Tongue (tissue), 2 donors: ENCODE measurements around the gene GALNT18. TPM values are rescaled to one million over a fixed set of nuclear protein-coding genes. Genes with fewer than 3 reads are reported as not detected.

ENCODE experiments used
- DNase-seq: peaks from one replicate; pipeline ENCODE4 v3.0.0-alpha.2; 2015
- total RNA-seq: library from RNA; depleted of rRNA; stranded (reverse); fragments of >200 nt; gene quantifications from one replicate; pipeline ENCODE4 v1.2.3, GENCODE V29; 2014

GALNT18 gene
- total RNA-seq, 1 donor from 2014 or later, result 35.3 TPM

DNA sequence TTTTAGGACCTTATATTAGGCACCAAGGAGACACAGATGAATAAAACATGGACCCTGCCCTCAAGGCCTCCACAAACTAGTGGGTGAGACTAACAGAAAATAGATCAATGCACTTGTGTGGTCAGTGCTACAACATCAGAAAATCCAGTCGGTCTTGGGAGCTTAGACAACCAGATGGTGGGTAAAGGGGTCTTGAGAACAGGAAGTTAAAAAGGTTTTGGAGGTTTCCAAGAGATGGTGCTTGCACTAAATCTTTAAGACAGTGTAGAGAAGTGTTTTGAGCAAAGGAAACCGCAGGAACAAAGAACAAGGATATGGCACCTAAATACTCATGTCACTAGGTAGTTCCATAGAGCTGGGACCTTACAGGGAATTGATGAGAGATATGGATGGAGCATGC, 56.2 kb downstream of the GALNT18 start:
- no peak for DNase-seq

DNA sequence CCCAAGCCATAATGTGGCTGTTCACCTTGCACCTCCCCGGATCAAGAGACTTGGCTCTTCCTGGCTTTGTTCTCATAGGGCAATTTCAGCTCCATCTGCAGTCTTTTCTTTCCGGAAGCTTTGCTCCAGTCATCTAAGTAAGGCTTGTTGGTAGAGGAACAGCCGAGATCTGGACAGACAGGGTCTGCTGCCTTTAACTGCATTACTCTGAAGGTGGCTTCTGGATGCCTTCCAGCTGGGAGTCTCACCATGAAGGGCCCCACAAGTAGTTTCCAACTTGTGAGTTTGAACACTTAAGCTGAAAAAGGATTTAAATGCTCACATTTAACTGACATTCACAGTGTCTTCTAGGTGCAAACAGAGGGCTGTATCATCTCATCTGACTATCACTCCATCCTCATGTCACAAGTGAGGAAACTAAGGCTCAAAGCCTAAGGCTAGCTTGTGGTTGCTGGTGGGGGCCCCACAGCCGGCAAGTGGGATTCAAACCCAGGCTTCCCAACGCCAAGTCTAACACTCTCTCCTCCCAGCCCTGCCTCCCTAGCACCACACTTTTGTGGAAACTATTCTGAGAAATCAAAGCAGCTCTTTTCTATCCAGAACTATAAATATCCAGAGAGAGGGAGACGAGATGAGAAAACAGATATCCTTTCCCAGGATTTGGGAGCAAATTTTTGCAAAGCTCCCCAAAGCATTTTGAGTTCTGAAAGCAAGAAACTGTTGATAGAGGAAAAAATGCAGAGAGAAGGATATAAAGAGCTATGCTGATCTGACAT, 58.4 kb downstream of the GALNT18 start:
- DNase-seq, result peak; percentile 30

DNA sequence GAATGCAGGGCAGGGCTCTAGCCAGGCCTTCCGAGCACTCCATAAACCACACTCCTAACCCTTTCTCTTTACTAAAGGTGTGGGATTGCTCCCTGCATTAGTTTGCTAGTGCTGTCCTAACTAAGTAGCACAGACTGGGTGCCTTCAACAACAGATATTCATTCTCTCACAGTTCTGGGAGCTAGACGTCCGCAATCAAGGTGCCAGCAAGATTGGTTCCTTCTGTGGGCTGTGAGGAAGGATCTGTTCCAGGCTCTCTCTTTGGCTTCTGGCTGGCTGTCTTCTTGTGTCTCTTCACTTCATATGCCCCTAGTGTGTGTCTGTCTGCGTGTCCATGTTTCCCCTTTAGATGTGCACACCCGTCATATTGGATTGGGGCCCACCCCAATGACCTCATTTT, 59.8 kb downstream of the GALNT18 start:
- no peak for DNase-seq

DNA sequence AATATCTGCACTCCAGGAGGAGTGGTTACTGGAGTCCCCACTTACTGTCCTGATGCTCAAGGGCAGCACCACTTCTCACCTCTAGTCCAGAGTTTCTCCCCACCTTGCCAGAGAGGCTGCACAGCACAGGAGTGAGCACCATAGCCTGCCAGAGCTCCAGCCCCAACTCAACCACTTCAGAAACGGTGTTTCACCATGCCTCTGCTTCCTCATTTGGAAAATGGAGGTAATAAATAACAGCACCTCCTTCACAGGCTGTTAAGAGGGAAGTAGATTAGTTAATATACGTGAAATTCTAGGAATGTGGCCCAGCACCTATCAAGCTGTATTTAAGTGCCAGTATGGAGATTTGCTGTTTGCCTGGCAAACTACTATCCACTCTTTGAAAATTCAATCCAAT, 63.0 kb downstream of the GALNT18 start:
- no peak for DNase-seq

DNA sequence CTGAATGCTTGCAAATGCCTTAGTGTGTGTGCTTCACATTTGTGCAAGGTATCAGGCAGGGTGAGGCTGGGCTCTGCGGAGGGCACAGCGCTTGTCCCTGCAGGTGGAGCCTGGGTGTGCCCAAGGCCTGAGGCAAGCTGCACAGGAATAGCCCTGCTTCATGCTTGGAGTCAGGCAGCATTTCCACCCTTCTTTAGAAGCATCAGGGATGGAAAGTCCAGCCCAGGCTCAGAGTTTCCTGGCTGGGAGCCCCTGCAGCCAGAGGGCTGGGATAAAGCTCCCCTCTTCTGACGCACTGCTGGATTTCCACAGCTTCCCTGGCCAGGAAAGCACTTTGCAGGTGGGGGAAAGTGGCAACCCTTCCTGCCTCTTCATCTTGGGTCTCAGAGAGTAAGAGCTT, 63.4 kb downstream of the GALNT18 start:
- peak; percentile 54 for DNase-seq

DNA sequence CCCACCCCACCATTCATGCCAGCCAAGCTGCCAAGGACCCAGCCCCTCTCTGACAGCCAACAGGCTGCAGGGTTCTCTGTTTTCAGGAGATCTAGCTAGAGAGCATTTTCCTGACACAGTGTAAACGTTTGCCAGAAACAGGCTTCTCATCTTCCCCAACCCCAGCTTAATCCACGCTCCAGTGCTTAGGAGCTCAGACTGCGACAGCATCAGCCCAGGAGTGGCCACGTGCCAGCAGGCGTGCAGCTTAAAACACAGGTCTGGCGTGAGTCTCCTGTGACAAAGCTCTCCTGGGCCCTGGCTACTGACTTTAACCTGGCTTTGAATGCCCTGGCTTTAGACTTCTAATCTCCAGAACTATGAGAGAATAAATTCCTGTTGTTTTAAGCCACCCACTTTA, 66.6 kb downstream of the GALNT18 start:
- peak; percentile 77 for DNase-seq

DNA sequence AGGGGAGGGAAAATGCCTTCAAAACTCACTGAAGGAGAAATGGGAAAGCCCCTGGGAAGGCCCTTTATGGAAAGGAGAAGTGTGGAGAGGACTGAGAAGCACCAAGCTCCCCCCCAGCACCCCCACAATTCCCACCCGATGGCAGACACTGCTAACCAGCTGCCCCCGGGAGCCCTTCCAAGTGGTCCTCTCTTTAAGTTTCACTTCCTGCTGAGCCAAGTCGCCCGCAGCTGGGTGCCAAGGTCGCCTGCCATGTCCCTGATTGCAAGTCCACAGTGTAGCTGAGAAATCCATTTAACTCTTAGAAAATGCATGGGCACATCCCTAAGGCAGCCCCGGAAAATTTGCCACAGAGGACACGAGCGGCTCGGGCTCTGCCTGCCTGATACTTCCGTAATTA, 68.2 kb downstream of the GALNT18 start:
- peak; percentile 17 for DNase-seq

DNA sequence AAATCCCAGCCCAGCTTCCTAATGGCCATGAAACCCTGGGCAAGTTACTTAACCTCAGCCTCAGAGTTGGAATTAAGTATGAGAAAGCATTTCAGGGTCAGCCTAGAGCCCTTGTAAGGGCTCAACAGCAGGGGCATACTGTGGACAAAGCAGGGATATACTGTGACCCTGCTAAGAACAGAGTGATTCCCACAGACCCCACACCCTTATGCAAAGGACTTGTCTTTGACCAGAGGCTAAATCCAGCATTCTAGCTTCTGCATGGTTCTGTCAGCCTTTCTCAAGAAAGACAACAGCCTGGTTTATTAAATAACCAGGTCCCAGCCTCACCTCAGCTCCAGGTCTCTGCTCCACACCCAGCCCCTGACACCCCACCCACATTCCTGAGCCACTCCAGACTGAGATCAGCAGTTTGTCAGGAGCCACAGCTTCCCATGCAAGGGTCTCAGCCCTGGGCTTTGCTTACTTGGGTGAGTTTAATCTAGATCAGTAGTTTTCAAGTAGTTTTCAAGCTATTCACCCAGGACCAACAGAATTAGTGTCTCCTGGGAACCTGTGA, 69.2 kb downstream of the GALNT18 start:
- DNase-seq, result no peak

DNA sequence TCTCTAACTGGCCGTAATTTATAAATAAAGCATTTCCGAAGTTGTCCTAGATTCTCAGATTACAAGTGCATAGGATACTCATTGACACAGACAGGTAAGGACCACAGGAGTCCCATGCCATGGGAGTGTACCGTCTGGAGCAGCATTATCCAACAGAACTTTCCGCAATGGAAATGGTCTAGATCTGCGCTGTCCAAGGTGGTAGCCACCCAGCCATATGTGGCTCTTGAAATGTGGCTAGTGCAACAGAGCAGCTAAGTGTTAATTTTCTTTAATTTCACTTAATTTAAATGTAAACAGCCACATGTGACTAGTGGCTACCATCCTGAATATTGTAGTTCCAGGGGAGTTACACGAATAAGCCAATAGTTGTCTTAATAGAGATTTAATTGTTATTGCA, 71.3 kb downstream of the GALNT18 start:
- no peak for DNase-seq

DNA sequence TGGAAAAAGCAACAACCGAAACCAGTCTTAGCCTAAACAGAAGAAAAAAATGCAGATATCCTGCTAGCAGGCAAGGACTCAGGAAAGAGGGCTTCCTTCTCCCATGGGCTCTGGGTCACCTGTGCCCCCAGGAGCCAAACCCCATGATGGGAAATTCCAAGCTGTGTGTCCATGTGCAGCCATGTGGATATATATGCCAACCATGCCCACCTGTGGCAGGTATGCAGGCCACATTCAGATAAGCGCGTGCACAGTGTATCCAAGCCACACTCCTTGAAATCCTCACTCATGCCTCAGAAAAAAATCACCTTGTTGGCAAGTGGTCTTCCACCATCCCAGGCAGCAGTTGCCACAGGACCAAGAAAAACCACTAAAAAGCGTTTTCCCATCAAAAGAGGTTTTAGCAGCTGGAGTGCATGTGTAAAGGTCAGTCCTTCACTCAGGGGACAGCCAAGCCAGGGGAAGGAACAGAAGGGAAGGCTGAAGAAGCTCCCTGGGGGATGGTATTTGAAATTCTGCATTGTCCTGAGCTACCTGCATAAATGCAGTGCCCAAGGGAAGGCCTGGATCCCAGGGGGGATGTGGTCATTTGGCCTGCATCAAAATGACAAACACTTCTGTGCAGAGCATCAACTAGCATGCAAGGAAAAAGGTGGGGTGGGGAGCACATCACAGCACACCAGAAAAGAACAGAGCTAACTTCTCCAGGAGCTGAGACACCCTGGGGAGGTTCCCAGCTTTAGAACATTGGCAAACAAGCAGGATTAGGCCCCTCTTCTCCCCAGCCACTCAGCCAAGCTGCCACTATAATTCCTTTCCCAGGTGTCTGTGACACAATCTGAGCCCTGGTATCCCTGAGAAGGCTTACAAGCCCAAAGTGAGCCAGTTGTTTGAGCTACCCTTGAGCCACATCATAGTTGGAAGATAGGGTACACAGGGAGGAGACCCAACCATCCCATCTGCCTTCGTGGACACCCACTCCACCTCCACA, 76.2 kb downstream of the GALNT18 start:
- no peak for DNase-seq

DNA sequence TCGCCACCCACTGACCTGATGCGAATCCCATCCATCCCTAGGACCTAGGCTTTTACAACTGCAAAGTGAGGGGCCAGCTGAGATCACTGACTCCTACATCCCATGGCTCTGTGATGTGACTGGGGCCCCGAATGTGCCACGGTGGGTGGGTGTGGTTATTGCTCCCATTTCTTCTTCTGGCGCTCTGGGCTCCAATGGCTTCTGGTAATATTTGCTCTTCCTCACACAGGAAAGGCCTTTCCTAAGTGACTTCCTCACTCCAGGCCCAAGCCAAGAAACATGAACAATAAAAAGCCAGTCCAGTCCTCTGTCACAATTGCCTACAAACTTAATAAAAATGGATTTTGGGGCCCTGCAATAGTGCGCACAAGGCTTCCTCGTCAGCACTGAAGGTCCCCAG, 78.1 kb downstream of the GALNT18 start:
- no peak for DNase-seq

DNA sequence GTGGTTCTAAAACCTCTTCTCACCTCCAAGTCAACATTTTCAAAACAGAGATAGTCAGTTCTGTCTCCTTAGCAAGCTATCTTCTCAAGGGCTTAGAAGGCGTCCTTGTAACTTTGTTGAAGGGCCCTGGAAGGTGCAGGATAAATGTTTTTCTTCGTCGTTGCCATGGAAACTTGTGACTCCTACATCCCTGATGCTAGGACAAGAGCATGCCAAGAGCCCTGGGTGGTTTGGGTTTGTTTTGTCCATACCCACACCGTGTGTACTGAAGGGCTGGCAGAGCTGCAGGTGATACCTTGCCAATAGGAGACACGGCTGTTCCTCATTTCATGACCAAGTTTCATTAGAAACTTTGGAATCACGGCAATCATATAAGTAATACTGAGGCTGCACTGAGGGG, 81.6 kb downstream of the GALNT18 start:
- DNase-seq, result no peak

DNA sequence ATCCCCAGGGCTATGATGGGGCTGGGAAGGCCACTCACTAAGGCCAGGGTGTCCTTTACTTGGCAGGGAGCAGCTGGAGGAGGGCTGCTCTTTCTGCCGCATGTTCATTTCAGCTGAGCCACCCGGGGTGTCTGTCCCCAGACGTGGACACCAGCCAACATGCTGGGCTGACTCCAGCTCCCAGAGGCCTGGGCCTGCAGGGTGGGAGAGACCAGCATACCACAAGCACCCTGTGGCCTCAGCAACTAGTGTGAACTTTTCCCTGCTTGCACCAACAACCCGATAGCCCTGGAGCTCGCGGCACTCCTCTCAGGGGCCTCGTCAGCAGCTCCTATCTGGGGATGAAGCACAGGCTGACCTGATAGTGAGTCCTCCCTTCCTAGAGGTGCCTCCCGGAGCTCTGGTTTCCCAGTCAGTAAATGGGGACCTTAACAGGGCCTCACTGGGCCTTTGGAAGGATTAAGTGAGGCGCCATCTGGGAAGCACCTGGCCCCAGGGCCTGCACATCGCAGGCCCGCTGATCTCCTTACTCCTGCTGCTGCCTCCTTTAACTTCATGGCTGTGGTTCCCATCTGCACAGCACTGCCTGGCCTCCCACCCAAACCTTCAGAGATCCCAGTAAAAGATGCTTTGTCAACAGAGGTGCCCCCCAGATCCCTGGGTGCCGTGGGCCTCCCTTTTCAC, 83.4 kb downstream of the GALNT18 start:
- peak; percentile 68 for DNase-seq

DNA sequence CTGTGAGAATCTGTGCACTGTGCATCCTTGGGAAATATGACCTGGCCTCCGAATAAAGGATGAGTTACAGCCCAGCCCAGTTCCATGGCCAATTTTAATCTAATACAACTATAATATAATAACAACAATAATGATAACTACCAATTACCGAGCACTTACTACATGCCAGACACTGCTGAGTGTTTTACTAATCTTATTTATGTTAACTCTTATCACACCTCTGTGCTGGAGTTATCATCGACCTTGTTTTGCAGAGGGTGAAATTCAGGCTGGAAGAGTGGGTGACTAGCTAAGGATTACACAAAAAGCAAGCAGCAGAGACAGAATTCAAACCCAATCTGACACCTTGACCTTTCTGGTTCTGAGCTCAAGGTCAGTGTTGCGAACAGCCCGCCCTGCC, 83.9 kb downstream of the GALNT18 start:
- no peak for DNase-seq

DNA sequence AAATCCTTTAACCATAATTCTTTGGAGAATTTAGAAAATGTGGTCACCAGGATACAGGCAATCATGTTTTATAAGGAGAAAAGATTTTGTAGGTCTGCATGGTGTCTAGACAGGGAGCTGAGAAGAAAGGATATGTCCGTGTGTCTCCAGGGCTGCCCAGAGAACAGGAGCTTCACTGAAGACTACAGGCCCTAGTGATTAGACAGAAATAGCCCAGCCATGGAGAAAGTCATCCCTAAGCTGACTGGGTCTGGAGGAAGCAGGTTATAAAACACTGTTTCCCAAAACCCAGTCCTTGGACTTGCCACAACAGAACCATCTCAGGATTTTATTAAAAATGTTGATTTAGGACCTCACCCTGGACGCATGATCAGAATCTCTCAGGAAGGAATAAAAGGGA, 84.4 kb downstream of the GALNT18 start:
- DNase-seq, result peak; percentile 33

DNA sequence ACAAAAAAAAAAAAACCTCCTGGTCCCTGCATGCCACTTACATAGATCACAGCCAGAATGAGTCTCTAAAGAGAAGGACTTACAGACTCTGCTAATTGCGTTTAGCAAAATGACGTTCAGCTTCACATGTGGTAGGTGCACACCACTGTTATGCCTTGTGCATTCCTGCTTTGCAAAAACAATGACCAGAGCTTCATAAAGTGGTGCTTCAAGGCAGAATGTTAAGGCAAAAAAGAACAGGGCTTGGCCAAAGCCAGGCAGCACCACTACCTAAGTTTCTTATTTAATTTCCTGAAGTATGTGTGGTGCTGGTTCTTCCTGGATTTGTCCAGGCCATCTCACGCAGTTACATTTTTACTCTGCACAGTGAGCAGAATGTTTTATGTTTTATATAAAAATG, 85.2 kb downstream of the GALNT18 start:
- DNase-seq, result no peak

DNA sequence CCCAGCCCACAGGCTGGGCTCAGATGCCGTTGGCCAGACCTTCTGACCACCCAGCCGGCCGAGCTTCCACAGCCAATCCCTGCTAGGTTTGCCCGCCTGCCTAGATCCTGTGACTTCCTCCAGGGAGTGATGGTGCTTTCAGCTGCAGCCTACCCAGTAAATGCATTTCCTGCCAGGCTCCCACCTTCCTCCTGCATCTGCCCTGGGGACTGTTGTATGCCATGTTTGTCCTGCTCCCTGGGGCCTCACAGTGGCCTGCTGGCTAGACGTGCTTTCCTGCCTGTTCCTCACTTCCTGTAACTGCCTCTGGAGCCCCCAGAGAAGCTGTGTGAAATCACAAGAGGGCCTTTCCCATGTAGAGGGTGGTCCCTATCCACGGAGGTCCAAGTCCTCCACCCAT, 86.2 kb downstream of the GALNT18 start:
- DNase-seq, result no peak

DNA sequence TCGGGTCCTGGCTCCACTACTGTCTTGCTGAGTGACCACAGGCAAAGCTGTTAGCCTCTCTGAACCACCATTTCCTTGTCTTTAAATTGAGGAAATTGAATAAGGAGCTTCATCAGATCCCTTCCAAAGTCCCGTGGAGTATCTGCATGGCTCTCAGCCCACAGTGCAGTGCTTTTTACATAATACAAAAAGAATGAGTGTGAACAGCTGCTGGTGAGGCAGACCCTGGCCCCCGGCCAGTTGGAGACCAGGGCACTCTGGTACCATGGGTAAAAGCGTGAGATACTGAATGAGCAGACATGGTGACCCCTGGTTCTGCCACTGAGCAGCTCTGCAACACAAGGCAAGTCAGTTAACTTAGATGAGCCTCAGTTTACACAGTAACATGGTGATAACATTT, 86.8 kb downstream of the GALNT18 start:
- peak; percentile 94 for DNase-seq

DNA sequence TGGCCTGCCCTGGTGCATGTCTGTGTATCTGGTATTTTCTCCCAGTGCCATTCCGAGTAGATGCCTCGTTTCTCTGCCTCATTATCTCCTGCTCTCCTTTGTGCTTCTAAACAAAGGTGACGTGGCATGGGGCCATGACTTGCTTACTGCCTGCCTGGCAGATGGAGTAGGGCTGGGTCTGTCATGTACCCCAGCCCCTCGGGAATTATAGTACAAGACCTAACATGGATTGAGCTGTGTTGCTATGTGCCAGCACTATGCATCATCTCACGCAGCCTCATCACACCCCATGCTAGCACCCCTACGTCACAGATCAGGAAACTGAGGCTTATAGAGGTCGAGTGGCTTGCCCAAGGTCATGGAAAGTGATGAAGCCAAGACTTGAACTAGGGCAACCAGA, 88.1 kb downstream of the GALNT18 start:
- no peak for DNase-seq

DNA sequence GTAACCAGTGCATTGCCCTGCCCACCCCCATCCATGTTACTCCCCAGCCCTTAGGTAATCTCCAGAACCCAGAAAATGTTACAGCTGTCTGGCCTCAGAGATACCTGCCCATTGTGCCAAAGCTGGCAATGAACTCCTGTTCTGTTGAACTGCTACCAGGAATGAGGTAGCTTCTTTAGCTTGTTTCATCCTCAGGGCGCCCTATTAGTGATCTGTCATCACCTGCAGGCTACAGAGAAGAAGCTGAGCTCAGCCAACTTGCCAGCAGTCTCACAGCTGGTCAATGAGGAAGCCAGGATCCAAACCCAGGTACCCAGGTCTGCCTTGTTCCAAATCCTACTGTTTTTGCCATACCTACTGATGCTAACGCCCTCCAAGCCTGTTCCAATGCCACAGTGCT, 88.7 kb downstream of the GALNT18 start:
- no peak for DNase-seq

DNA sequence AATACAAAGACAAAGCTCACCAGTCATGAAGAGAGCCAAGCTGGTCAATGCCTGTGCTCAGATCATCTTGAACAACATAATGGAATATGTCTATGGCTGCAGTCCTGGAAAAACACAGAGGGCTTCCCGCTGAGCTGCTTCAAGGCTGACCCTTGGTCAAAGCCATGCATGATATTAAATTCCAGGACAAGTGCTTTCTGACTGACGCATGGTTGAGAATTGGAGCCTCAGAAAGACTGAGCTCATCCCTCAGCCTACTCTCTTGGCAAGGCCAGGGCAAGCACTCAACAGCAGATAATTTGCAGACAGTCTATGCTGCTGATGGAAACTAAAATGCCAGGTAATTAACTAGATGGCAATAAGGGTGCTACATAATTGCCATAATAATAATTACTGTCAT, 89.2 kb downstream of the GALNT18 start:
- DNase-seq, result peak; percentile 54

DNA sequence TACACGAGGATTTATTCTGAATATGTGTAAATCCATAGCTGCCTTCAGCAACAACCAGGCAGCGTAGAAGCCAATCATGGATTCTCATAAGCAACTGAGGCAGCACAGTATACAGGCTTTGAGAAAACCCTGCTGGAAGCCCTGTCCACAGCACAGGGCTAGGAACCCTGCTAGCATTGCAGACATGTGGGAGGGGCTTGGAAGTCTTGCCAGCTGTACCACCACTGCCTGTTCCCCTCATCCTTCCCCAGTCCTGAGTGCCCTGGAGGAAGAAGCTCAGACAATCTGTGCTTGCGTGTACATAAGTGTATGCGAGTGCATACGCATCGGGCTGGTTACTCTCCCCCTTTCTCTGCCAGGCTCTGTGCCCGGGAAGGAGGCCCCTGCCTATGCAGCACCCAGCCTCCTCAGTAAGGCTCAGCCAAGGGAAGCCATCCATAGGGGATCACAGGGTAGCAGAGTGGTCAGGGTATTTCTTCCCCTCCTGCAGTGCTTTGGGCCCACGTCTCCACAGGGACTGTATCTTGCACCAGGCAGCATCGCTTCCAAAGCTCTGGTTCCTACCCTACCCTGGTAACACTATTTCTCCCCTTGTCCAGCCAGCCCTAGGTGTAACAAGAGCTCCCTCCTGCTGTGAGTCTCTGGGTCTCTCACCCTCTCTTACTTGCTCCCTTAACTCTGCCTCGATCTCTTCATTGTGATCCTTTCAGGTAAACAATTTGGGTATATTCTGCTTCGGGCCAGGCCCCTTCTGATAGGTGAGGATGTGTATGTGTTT, 90.5 kb downstream of the GALNT18 start:
- peak; percentile 65 for DNase-seq
